ENCODE measurements around the gene F2.

The F2 gene

GRCh38 chr11:46733234-46733633 lies 14.2 kb downstream of the F2 start:
- no peaks in the 10 kb centered on the region for H3K36me3 ChIP-seq (ENCODE audit: insufficient read depth)
- H3K4me2 ChIP-seq, result no peak overlapping the region
- H3K4me1 ChIP-seq (ENCODE audit: low read depth, poor library complexity, severe bottlenecking), result no peaks in the 10 kb centered on the region
- H3K79me2 ChIP-seq (ENCODE audit: insufficient read depth, low read depth), result no peaks in the 10 kb centered on the region
- no peaks in the 10 kb centered on the region for H3K27me3 ChIP-seq (ENCODE audit: insufficient read depth, low read depth)
- H2AFZ ChIP-seq (ENCODE audit: low read depth), result no peak overlapping the region
- no peak overlapping the region for H3K4me3 ChIP-seq (IDR thresholded peaks at IDR 0.05; ENCODE audit: insufficient read depth, low read depth, low read length)
- H3K27ac ChIP-seq, result no peak overlapping the region
- H4K20me1 ChIP-seq (ENCODE audit: insufficient read depth), result no peaks in the 10 kb centered on the region
- no peak for TF ChIP-seq CTCF (conservative IDR thresholded peaks at IDR 0.05; ENCODE audit: low read depth, low read length)
- no peak overlapping the region for H3K9ac ChIP-seq

DNA sequence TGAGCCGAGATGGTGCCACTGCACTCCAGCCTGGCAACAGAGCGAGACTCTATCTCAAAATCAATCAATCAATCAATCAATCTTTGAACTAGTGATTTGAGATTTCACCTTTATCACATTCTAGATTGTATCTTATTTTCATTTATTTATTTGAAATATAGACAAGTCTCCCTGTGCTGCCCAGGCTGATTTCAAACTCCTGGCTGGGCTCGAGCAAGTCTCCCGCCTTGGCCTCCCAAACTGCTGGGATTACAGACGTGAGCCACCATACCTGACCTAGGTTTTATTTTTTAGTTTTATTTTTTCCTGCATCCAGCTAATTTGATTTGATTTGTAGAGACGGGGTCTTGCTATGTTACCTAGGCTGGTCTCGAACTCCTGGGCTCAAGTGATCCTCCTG lies 17.1 kb downstream of the F2 start:
- no peak overlapping the region for H3K4me3 ChIP-seq (IDR thresholded peaks at IDR 0.05; ENCODE audit: insufficient read depth, low read depth, low read length)

GRCh38 chr11:46736615-46737014 lies 17.6 kb downstream of the F2 start:
- no peaks in the 10 kb centered on the region for H3K36me3 ChIP-seq (ENCODE audit: insufficient read depth)
- H3K4me3 ChIP-seq (IDR thresholded peaks at IDR 0.05; ENCODE audit: insufficient read depth, low read depth, low read length), result no peak overlapping the region
- no peak for TF ChIP-seq CTCF (conservative IDR thresholded peaks at IDR 0.05; ENCODE audit: low read depth, low read length)
- no peaks in the 10 kb centered on the region for H3K79me2 ChIP-seq (ENCODE audit: insufficient read depth, low read depth)
- no peak overlapping the region for H2AFZ ChIP-seq (ENCODE audit: low read depth)
- H3K4me2 ChIP-seq, result no peak overlapping the region
- no peaks in the 10 kb centered on the region for H3K27me3 ChIP-seq (ENCODE audit: insufficient read depth, low read depth)
- H3K27ac ChIP-seq, result no peak overlapping the region
- H3K9ac ChIP-seq, result no peak overlapping the region
- no peaks in the 10 kb centered on the region for H4K20me1 ChIP-seq (ENCODE audit: insufficient read depth)
- no peaks in the 10 kb centered on the region for H3K4me1 ChIP-seq (ENCODE audit: low read depth, poor library complexity, severe bottlenecking)

More for the DNA sequence above, 17.1 kb downstream of the F2 start:
- no peaks in the 10 kb centered on the region for H3K79me2 ChIP-seq (ENCODE audit: insufficient read depth, low read depth)
- no peaks in the 10 kb centered on the region for H3K4me1 ChIP-seq (ENCODE audit: low read depth, poor library complexity, severe bottlenecking)
- no peaks in the 10 kb centered on the region for H3K27me3 ChIP-seq (ENCODE audit: insufficient read depth, low read depth)
- no peak for TF ChIP-seq CTCF (conservative IDR thresholded peaks at IDR 0.05; ENCODE audit: low read depth, low read length)
- no peak overlapping the region for H2AFZ ChIP-seq (ENCODE audit: low read depth)
- H4K20me1 ChIP-seq (ENCODE audit: insufficient read depth), result no peaks in the 10 kb centered on the region
- no peaks in the 10 kb centered on the region for H3K36me3 ChIP-seq (ENCODE audit: insufficient read depth)
- H3K27ac ChIP-seq, result no peak overlapping the region
- no peak overlapping the region for H3K4me2 ChIP-seq
- no peak overlapping the region for H3K9ac ChIP-seq

DNA sequence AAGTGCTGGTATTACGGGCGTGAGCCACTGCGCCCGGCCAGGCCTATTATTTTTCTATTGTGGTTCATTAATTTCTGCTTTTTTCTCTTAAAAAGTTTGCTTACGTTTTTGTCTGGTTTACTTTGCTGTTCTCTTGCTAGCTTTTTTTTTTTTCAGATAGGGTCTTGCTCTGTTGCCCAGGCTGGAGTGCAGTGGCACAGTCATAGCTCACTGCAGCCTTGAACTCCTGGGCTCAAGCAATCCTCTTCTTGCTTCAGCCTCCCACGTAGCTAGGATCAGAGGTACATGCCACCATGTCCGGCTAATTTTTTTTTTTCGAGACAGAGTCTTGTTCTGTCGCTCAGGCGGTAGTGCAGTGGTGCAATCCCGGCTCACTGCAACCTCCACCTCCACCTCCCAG lies 18.7 kb downstream of the F2 start:
- Histone ChIP-seq H3K9ac (no peak overlapping the region), H2AFZ (ENCODE audit: low read depth) (no peak overlapping the region), H3K4me1 (ENCODE audit: low read depth, poor library complexity, severe bottlenecking) (no peaks in the 10 kb centered on the region), H3K36me3 (ENCODE audit: insufficient read depth) (no peaks in the 10 kb centered on the region), H3K4me3 (IDR thresholded peaks at IDR 0.05; ENCODE audit: insufficient read depth, low read depth, low read length) (no peak overlapping the region), H3K27ac (no peak overlapping the region), H3K27me3 (ENCODE audit: insufficient read depth, low read depth) (no peaks in the 10 kb centered on the region), H4K20me1 (ENCODE audit: insufficient read depth) (no peaks in the 10 kb centered on the region), H3K4me2 (no peak overlapping the region), H3K79me2 (ENCODE audit: insufficient read depth, low read depth) (no peaks in the 10 kb centered on the region)
- no peak for TF ChIP-seq CTCF (conservative IDR thresholded peaks at IDR 0.05; ENCODE audit: low read depth, low read length)

GRCh38 chr11:46738887-46739286 lies 19.9 kb downstream of the F2 start:
- H4K20me1 ChIP-seq (ENCODE audit: insufficient read depth), result no peaks in the 10 kb centered on the region
- no peak overlapping the region for H3K4me2 ChIP-seq
- H3K36me3 ChIP-seq (ENCODE audit: insufficient read depth), result no peaks in the 10 kb centered on the region
- H2AFZ ChIP-seq (ENCODE audit: low read depth), result no peak overlapping the region
- no peak overlapping the region for H3K27ac ChIP-seq
- no peaks in the 10 kb centered on the region for H3K27me3 ChIP-seq (ENCODE audit: insufficient read depth, low read depth)
- no peak for TF ChIP-seq CTCF (conservative IDR thresholded peaks at IDR 0.05; ENCODE audit: low read depth, low read length)
- H3K4me3 ChIP-seq (IDR thresholded peaks at IDR 0.05; ENCODE audit: insufficient read depth, low read depth, low read length), result no peak overlapping the region
- H3K79me2 ChIP-seq (ENCODE audit: insufficient read depth, low read depth), result no peaks in the 10 kb centered on the region
- no peaks in the 10 kb centered on the region for H3K4me1 ChIP-seq (ENCODE audit: low read depth, poor library complexity, severe bottlenecking)
- H3K9ac ChIP-seq, result no peak overlapping the region
